Nephron progenitor cell (in vitro differentiated cells): ENCODE results near the gene DCANP1.

Experiments
- DNase-seq: peaks from one replicate; pipeline ENCODE4 v3.0.0; 2021
- H3K27ac Mint-ChIP-seq: 2 replicates; pipeline ENCODE4 v1.8.0; 2021; ENCODE audit warnings: mild to moderate bottlenecking, moderate library complexity, mixed read lengths
- H3K27me3 Mint-ChIP-seq: 2 replicates; pipeline ENCODE4 v1.8.0; 2021; ENCODE audit warnings: mild to moderate bottlenecking, low read depth, mixed read lengths; ENCODE audit not compliant: poor library complexity
- H3K36me3 Mint-ChIP-seq: 2 replicates; pipeline ENCODE4 v1.8.0; 2021; ENCODE audit warnings: low read depth, mixed read lengths
- H3K4me1 Mint-ChIP-seq: 2 replicates; pipeline ENCODE4 v1.8.0; 2021; ENCODE audit warnings: mixed read lengths
- H3K4me3 Mint-ChIP-seq: 2 replicates; pipeline ENCODE4 v1.8.0; 2021; ENCODE audit warnings: mild to moderate bottlenecking, moderate library complexity, mixed read lengths
- H3K9me3 Mint-ChIP-seq: 2 replicates; pipeline ENCODE4 v1.8.0; 2021; ENCODE audit warnings: mild to moderate bottlenecking, moderate library complexity, mixed read lengths
- TF ChIP-seq, protein P1 (sequence below): fragments of 200-600 bp; sonication (generic); IDR thresholded peaks from 2 replicates; pipeline ENCODE4 v1.5.0; 2021; ENCODE audit warnings: antibody characterized with exemption

DCANP1 gene

DNA sequence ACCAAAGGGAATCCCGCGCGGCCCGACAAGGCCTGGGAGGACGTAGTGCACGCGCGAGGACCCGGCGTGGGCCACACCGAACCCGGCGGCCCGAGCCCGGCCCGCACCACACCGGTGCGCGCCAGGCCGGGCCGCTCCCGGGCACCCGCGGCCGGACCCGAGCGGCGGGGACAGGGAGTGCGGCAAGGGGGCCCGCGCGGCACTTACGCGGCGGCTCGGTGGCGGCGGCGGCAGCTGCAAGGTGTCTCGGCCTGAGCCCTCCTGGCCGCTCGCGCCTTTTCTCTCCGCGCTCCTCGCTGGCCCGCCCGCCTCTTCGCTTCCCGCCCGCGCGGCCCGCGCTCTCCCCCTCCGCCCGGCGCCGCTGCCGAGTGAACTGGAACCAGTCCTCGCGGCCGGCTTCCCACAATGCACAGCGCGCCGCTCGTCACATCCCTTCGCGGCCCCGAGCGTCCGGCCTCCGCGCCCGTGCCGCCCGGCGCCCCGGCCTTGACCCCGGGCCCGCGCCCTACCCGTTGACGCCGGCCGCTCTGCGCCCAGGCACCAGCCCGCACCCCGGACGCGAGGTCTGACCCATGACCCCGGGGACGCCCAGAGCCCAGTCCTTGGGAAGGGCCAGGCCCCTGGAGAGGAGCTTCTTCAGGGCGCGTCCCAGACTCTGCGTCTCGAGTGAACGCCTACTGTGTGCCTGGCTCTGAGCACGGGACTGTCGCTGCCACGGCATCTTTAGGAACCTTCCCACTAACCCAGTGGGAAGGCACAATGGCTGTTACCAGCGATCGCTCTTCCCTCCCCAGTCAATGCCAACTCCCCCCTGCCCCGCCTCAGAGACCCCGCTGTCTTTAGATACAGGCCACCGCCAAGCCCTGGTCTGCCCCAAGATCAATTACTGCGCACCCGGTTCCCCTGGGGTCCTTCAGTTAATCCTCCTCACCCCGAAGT lies 48.0 kb downstream of the DCANP1 start, which contains the start of gene MACROH2A1:
MACROH2A1 (minus strand) TSS at position 377 of the 939 bp plus-strand sequence. CDS start 10,138 bp downstream, outside the sequence.
- H3K4me1 Mint-ChIP-seq = peaks cover 61% of the 10 kb centered on the region
- TF ChIP-seq, protein P1, sequence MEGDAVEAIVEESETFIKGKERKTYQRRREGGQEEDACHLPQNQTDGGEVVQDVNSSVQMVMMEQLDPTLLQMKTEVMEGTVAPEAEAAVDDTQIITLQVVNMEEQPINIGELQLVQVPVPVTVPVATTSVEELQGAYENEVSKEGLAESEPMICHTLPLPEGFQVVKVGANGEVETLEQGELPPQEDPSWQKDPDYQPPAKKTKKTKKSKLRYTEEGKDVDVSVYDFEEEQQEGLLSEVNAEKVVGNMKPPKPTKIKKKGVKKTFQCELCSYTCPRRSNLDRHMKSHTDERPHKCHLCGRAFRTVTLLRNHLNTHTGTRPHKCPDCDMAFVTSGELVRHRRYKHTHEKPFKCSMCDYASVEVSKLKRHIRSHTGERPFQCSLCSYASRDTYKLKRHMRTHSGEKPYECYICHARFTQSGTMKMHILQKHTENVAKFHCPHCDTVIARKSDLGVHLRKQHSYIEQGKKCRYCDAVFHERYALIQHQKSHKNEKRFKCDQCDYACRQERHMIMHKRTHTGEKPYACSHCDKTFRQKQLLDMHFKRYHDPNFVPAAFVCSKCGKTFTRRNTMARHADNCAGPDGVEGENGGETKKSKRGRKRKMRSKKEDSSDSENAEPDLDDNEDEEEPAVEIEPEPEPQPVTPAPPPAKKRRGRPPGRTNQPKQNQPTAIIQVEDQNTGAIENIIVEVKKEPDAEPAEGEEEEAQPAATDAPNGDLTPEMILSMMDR = no peak
- no peaks in the 10 kb centered on the region for H3K36me3 Mint-ChIP-seq
- H3K27ac Mint-ChIP-seq = peak within 1 kb of the TSS; percentile 76
- H3K27me3 Mint-ChIP-seq = peaks cover 26% of the 10 kb centered on the region
- peak; percentile 92 for DNase-seq
- peak within 1 kb of the TSS; percentile 89 for H3K4me3 Mint-ChIP-seq
- H3K9me3 Mint-ChIP-seq = no peaks in the 10 kb centered on the region

DNA sequence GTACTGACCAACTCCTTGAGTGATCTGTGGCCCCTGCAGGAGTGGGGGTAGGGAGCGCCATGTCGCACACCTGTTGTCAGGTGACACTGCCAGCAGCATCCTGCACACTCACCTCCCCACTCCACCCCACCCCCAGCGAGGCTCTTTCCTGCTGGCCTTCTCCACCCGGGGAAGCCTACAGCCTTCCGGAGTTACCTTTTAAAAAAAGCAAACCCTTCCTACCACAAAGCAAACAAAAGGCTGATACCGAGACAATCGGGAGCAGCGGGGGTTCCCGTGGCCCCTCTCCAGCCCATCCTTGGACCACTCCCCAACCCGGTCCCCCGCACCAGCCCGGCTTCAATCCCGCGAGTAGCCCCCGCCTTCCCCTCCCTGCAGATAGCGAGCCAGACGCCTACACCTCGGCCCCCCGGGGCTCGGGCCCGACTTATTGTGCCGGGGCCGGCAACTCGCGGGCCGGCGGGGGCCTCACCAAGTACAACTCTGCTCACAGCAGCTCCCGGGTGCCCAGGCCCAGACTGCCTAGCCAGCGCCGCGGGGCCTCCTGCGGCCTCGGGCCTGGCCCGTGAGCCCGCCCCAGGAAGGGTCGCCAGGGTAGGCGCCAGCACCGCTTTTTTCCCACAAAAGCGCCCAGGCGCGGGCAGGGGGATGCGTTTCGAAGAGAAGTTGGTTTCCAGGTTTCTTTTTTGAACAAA lies 48.8 kb downstream of the DCANP1 start:
- Mint-ChIP-seq H3K4me1 (peaks cover 64% of the 10 kb centered on the region), H3K27me3 (peaks cover 26% of the 10 kb centered on the region), H3K4me3 (peak overlapping the region; percentile 87), H3K9me3 (no peaks in the 10 kb centered on the region), H3K27ac (no peak overlapping the region), H3K36me3 (peaks cover 4% of the 10 kb centered on the region)
- TF ChIP-seq, protein P1 = no peak
- DNase-seq = peak; percentile 54

DNA sequence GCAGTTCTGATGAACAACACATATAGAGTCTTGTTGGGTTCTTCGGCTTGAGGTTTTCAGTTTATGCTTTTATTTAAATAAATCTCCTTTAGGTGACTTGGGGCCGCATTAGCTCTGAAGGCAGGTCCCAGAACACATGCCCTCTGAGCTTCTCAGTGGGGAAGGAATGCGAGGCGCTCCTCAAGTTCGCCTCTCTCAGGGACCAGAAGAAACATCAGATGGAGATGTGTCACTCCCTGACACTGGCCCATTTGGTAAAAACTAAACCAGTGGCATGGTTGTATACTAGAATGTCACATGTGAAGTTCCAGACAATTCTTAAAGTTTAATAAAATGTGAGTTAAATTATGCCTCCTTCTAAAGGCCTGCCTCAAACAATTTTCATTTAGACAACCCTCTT lies 50.1 kb downstream of the DCANP1 start:
- H3K9me3 Mint-ChIP-seq = no peaks in the 10 kb centered on the region
- H3K27me3 Mint-ChIP-seq = peaks cover 25% of the 10 kb centered on the region
- H3K4me1 Mint-ChIP-seq = peaks cover 76% of the 10 kb centered on the region
- H3K4me3 Mint-ChIP-seq = peak overlapping the region; percentile 87
- TF ChIP-seq, protein P1 = no peak
- no peak for DNase-seq
- H3K27ac Mint-ChIP-seq = no peak overlapping the region
- peaks cover 17% of the 10 kb centered on the region for H3K36me3 Mint-ChIP-seq

DNA sequence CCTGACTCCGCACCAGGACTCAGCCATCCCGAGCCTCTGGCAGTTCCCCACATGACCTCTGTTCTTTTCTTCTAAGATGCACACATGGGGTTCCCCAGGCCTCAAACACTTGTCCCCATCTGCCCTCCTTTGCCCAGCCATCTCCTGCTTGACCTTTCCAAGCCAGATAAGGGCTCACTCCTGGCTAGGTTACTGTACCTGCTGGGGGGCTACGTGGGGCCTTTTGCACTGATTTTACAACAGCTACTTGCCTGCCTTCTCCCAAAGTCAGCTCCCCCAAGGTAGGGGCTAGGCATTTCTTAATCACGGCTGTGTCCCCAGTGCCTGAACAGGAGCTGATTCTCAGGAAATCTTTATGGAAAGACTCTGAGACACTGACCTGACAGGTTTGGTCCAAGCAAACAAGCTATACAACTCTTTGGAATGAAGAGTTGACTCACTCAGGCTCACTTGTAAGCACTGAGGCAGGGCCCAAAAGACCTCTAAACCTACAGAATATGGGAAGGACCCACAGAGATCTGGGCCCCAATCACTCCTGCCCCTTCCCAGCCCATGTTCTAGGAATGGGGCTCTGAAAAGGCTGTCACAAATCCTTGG lies 50.6 kb downstream of the DCANP1 start:
- Mint-ChIP-seq H3K9me3 (no peaks in the 10 kb centered on the region), H3K36me3 (peaks cover 20% of the 10 kb centered on the region), H3K4me3 (peak overlapping the region; percentile 87), H3K27ac (no peak overlapping the region), H3K27me3 (peaks cover 20% of the 10 kb centered on the region), H3K4me1 (peaks cover 81% of the 10 kb centered on the region)
- TF ChIP-seq, protein P1 = no peak
- DNase-seq = no peak

DNA sequence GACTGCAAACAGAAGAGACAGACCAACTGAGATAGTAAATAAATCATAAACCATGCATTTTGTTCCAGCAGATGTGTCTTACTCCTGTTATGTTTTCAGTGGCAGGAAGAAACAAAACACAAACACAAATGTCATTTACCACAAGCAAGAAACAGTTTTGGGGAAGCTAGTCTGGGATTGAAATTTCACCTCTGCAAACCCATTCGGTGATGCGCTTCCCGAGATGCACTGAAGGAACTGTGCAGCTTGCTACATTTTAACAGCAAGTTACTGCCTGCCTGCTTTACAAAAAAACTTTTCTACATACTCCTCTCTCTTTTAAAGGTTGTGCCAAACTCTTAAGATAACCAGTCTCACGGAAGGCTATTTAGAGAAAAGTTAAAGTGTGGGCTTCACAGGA lies 51.3 kb downstream of the DCANP1 start:
- no peaks in the 10 kb centered on the region for H3K9me3 Mint-ChIP-seq
- no peak overlapping the region for H3K27ac Mint-ChIP-seq
- H3K4me3 Mint-ChIP-seq = no peak overlapping the region
- no peak for DNase-seq
- peaks cover 15% of the 10 kb centered on the region for H3K27me3 Mint-ChIP-seq
- peaks cover 81% of the 10 kb centered on the region for H3K4me1 Mint-ChIP-seq
- peaks cover 20% of the 10 kb centered on the region for H3K36me3 Mint-ChIP-seq
- TF ChIP-seq, protein P1 = no peak
